ENCODE measurements around the gene SCAMP4.

- TF ChIP-seq CTCF (IDR thresholded peaks at IDR 0.05; ENCODE audit: poor library complexity) (no peak), EZH2 (IDR thresholded peaks at IDR 0.05; ENCODE audit: borderline replicate concordance) (no peak), EZH2phosphoT487 (IDR thresholded peaks at IDR 0.05; ENCODE audit: low read depth, severe bottlenecking, unreplicated experiment) (no peak)
Measured at GRCh38 chr19:1961000-1961883, 56.0 kb downstream of the SCAMP4 start.

Data from hepatocyte (in vitro differentiated cells).